GM10248 (cell line): ENCODE measurements around the gene ARHGAP26.

Experiments used
- CTCF ChIA-PET: fragments of 300-600 bp; sonication (Branson Sonifier 250); formaldehyde crosslinking; extraction: SDS; loops from one replicate; lab custom pipeline; 2021; ENCODE audit warnings: antibody characterized with exemption; lab: Yijun Ruan, JAX
- POLR2A ChIA-PET: fragments of 350-650 bp; sonication (Branson Sonifier 250); formaldehyde crosslinking; extraction: SDS; loops from one replicate; lab custom pipeline; 2020; ENCODE audit warnings: antibody characterized with exemption; lab: Yijun Ruan, JAX
- DNase-seq: peaks from one replicate; pipeline ENCODE4 v3.0.0; 2012; ENCODE audit errors: extremely low spot score
- CTCF ChIP-seq: IDR thresholded peaks from 2 replicates; pipeline ENCODE4 v1.5.1; 2012; ENCODE audit warnings: mild to moderate bottlenecking, low read depth; ENCODE audit errors: extremely low read depth, missing control alignments, control extremely low read depth

The ARHGAP26 gene

GRCh38 chr5:142978252-142978651, 208.1 kb downstream of the ARHGAP26 start:
- ChIA-PET CTCF (interaction anchor here (0.8 to 0.9 kb wide), 2 partner anchors 25 to 45 kb away, joined by 3 read pairs; no protein-coding TSS in a partner anchor), POLR2A (no interaction called here)
- no peak for TF ChIP-seq CTCF
- DNase-seq, result no peak

GRCh38 chr5:142978726-142979125, 208.5 kb downstream of the ARHGAP26 start:
- ChIA-PET CTCF (interaction anchor here (0.8 to 0.9 kb wide), 2 partner anchors 24 to 45 kb away, joined by 3 read pairs; no protein-coding TSS in a partner anchor), POLR2A (no interaction called here)
- DNase-seq, result no peak
- TF ChIP-seq CTCF, result no peak

GRCh38 chr5:142979636-142980035, 209.5 kb downstream of the ARHGAP26 start:
- no peak for DNase-seq
- no peak for TF ChIP-seq CTCF
- POLR2A ChIA-PET, result no interaction called here
- CTCF ChIA-PET, result interaction anchor here (1.2 kb wide), 1 partner anchor 11 kb away, joined by 3 read pairs; no protein-coding TSS in a partner anchor

GRCh38 chr5:142981475-142981874, 211.3 kb downstream of the ARHGAP26 start:
- DNase-seq, result no peak
- CTCF ChIA-PET, result interaction anchor here (0.9 to 1.0 kb wide), 2 partner anchors 13 to 17 kb away, joined by 3 read pairs; no protein-coding TSS in a partner anchor
- no peak for TF ChIP-seq CTCF
- POLR2A ChIA-PET, result no interaction called here

GRCh38 chr5:142981886-142982820, 212.0 kb downstream of the ARHGAP26 start:
- ChIA-PET CTCF (interaction anchor here (0.9 to 1.0 kb wide), 2 partner anchors 14 to 17 kb away, joined by 3 read pairs; no protein-coding TSS in a partner anchor), POLR2A (no interaction called here)
- TF ChIP-seq CTCF, result no peak
- no peak for DNase-seq

- no peak for DNase-seq
- no peak for TF ChIP-seq CTCF
- ChIA-PET CTCF (no interaction called here), POLR2A (no interaction called here)
Observed at GRCh38 chr5:142982821-142983200, 212.6 kb downstream of the ARHGAP26 start.
